ENCODE results near the gene DACH1. TPM values are rescaled to one million over a fixed set of nuclear protein-coding genes. Genes with fewer than 3 reads are reported as not detected.
A peak's percentile ranks its signal among the peaks of the same experiment; 100 is the strongest.

DACH1 gene
- total and polyA plus RNA-seq, 4 donors, result 1.4 to 42.3 (median 3.7) TPM

DNA sequence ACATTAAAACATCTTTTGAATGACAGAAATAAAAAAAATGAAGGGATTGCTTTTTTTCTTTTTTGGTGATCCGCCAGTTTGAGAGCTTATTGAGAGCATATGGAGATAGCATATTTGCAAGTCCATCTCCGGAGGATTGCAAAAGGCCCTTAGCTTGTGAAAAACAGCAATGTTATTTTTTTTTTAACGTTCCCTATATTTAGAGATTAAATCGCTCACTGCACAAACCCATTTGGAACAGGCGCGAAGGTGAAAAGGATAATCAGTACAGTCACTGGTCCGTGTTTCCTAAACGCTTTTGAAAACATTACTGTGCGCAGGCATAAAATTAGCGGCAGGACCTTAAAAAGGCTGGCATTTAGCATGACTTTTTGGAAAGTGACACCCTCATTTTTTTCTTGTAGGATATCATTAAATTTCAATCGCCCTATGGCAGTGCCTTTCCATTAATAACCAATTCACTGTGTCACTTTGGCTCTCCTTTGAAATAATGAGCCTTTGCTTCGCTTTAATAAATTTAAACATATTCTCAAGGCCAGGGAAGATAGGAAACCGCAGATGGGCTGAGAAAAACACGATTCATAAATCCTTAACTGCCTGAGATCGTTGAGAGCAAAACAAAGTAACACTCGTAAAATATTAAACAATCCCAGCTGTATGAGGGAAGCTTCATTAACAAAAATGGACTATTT, 342.2 kb downstream of the DACH1 start:
- Histone ChIP-seq H3K27ac (ENCODE audit: low read depth in 1 of 2, low read length in 1 of 2) (no peak overlapping the region), H3K9ac (ENCODE audit: insufficient read depth in 1 of 2, low read length in 2 of 2) (peak overlapping the region in 1 of 2 donors; percentile 53), H3K4me3 (no peak overlapping the region), H3K9me3 (ENCODE audit: control insufficient read depth in 4 of 4, insufficient read depth in 3 of 4, low read length in 3 of 4) (no peaks in the 10 kb centered on the region), H3K27me3 (ENCODE audit: control insufficient read depth in 3 of 3, insufficient read depth in 3 of 3, low read length in 2 of 3) (no peaks in the 10 kb centered on the region), H3K36me3 (ENCODE audit: control insufficient read depth in 4 of 4, insufficient read depth in 4 of 4, low read length in 4 of 4) (peaks cover 0 to 2% (median 0%) of the 10 kb centered on the region in 4 donors), H3K4me1 (ENCODE audit: control insufficient read depth in 5 of 5, insufficient read depth in 5 of 5, low read length in 5 of 5) (peaks cover 1 to 32% (median 13%) of the 10 kb centered on the region in 5 donors)
- ATAC-seq (ENCODE audit: insufficient read depth, low FRiP score) (no peak), DNase-seq (peak; percentile 74 to 96 (median 94))
- 74 to 84% methylated on average over 16 of the region's 16 CpGs for WGBS, 2 donors
- TF ChIP-seq, protein P1, sequence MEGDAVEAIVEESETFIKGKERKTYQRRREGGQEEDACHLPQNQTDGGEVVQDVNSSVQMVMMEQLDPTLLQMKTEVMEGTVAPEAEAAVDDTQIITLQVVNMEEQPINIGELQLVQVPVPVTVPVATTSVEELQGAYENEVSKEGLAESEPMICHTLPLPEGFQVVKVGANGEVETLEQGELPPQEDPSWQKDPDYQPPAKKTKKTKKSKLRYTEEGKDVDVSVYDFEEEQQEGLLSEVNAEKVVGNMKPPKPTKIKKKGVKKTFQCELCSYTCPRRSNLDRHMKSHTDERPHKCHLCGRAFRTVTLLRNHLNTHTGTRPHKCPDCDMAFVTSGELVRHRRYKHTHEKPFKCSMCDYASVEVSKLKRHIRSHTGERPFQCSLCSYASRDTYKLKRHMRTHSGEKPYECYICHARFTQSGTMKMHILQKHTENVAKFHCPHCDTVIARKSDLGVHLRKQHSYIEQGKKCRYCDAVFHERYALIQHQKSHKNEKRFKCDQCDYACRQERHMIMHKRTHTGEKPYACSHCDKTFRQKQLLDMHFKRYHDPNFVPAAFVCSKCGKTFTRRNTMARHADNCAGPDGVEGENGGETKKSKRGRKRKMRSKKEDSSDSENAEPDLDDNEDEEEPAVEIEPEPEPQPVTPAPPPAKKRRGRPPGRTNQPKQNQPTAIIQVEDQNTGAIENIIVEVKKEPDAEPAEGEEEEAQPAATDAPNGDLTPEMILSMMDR (IDR thresholded peaks at IDR 0.05; ENCODE audit: control extremely low read depth, extremely low read depth), result no peak

DNA sequence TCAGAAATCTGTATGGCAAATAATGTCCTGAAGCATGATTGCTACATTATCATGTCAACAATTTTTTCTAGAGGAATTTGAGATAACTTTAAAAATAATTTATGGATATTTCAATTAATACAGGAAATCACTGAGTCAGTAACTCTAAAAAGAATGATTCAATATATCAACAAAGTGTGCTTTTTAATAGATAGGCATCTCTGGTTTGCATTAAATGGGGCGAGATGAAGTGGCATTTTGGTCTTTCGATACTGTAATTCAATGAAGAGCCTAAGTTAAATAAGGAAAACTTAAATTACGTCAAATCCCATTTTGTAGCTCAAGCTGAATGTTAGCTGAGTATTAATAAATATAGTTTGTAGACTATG, 342.8 kb downstream of the DACH1 start:
- H3K27me3 ChIP-seq (ENCODE audit: control insufficient read depth in 3 of 3, insufficient read depth in 3 of 3, low read length in 2 of 3), result no peaks in the 10 kb centered on the region
- peaks cover 1 to 32% (median 13%) of the 10 kb centered on the region in 5 donors for H3K4me1 ChIP-seq (ENCODE audit: control insufficient read depth in 5 of 5, insufficient read depth in 5 of 5, low read length in 5 of 5)
- H3K9me3 ChIP-seq (ENCODE audit: control insufficient read depth in 4 of 4, insufficient read depth in 3 of 4, low read length in 3 of 4), result no peaks in the 10 kb centered on the region
- H3K4me3 ChIP-seq, result no peak overlapping the region
- H3K9ac ChIP-seq (ENCODE audit: insufficient read depth in 1 of 2, low read length in 2 of 2), result no peak overlapping the region
- ATAC-seq (ENCODE audit: insufficient read depth, low FRiP score) (no peak), DNase-seq (no peak)
- WGBS, 2 donors, result 85 to 93% methylated on average over 3 of the region's 3 CpGs
- no peak overlapping the region for H3K27ac ChIP-seq (ENCODE audit: low read depth in 1 of 2, low read length in 1 of 2)
- TF ChIP-seq, protein P1 (IDR thresholded peaks at IDR 0.05; ENCODE audit: control extremely low read depth, extremely low read depth), result no peak
- H3K36me3 ChIP-seq (ENCODE audit: control insufficient read depth in 4 of 4, insufficient read depth in 4 of 4, low read length in 4 of 4), result peaks cover 0 to 1% (median 0%) of the 10 kb centered on the region in 4 donors

DNA sequence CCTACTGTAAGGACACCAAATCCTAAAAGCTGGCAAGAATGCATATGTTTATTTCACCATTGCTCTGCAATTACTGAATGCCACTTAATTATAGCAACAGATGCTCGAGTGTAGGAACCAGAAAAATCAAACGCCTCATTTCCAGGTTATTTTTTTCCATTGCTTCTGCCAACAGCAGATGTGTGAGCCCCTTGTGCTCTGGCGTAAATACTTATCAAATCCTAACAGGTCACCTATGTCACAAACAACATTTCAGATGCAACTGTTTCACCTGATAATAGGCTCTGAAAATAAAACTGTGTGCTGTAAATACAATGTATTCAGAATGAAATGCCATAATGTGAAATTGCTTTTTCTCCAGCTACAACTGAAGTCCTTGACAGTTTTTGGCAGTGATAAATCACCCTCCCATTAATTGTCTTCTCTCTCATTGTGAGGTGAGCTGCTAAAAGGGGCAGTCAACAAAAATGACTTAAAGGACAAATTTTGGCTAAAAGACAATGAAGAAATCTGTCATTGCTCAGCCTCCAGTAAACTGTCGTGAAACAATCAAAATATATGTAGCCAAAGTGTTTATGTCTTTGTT, 344.0 kb downstream of the DACH1 start:
- Histone ChIP-seq H3K27me3 (ENCODE audit: control insufficient read depth in 3 of 3, insufficient read depth in 3 of 3, low read length in 2 of 3) (no peaks in the 10 kb centered on the region), H3K27ac (ENCODE audit: low read depth in 1 of 2, low read length in 1 of 2) (no peak overlapping the region), H3K9me3 (ENCODE audit: control insufficient read depth in 4 of 4, insufficient read depth in 3 of 4, low read length in 3 of 4) (no peaks in the 10 kb centered on the region), H3K9ac (ENCODE audit: insufficient read depth in 1 of 2, low read length in 2 of 2) (no peak overlapping the region), H3K36me3 (ENCODE audit: control insufficient read depth in 4 of 4, insufficient read depth in 4 of 4, low read length in 4 of 4) (no peaks in the 10 kb centered on the region), H3K4me1 (ENCODE audit: control insufficient read depth in 5 of 5, insufficient read depth in 5 of 5, low read length in 5 of 5) (peaks cover 1 to 32% (median 13%) of the 10 kb centered on the region in 5 donors), H3K4me3 (no peak overlapping the region)
- DNase-seq (peak in 2 of 3 donors; percentile 57 to 69), ATAC-seq (ENCODE audit: insufficient read depth, low FRiP score) (no peak)
- WGBS, 2 donors, result 66 to 78% methylated on average over 4 of the region's 4 CpGs
- TF ChIP-seq, protein P1 (IDR thresholded peaks at IDR 0.05; ENCODE audit: control extremely low read depth, extremely low read depth), result no peak
